Measurements from ENCODE around the gene PHACTR1.

- TF ChIP-seq POLR2A (IDR thresholded peaks at IDR 0.05; ENCODE audit: low read length) (no peak), GATA1 (IDR thresholded peaks at IDR 0.05; ENCODE audit: low read depth, low read length) (no peak)
Measured at GRCh38 chr6:13248053-13248452, 531.5 kb downstream of the PHACTR1 start.
